IPS-18a (cell line): ENCODE data around the gene WNT10A.

Experiments used
- H3K27ac ChIP-seq: one replicate; pipeline ENCODE4 v1.5.1; 2013; ENCODE audit warnings: low read length
- H3K27me3 ChIP-seq: one replicate; pipeline ENCODE4 v1.6.1; 2013; ENCODE audit warnings: mild to moderate bottlenecking, low read length; ENCODE audit not compliant: control insufficient read depth, insufficient read depth
- H3K36me3 ChIP-seq: one replicate; pipeline ENCODE4 v1.6.1; 2013; ENCODE audit warnings: low read depth, low read length; ENCODE audit not compliant: control insufficient read depth
- H3K4me1 ChIP-seq: one replicate; pipeline ENCODE4 v1.6.1; 2013; ENCODE audit warnings: low read depth, low read length; ENCODE audit not compliant: control insufficient read depth
- H3K4me3 ChIP-seq: one replicate; pipeline ENCODE4 v1.5.1; 2013; ENCODE audit warnings: low read length
- H3K9ac ChIP-seq: one replicate; pipeline ENCODE4 v1.6.1; 2013; ENCODE audit warnings: mild to moderate bottlenecking, low read length, moderate library complexity
- H3K9me3 ChIP-seq: one replicate; pipeline ENCODE4 v1.6.1; 2013; ENCODE audit warnings: low read depth, low read length; ENCODE audit not compliant: control insufficient read depth

The WNT10A gene

GRCh38 chr2:218849721-218850120, 30.9 kb upstream of the WNT10A start:
- peaks cover 21% of the 10 kb centered on the region for H3K27me3 ChIP-seq
- no peak overlapping the region for H3K9ac ChIP-seq

GRCh38 chr2:218850796-218851195, 29.9 kb upstream of the WNT10A start:
- Histone ChIP-seq H3K27me3 (peaks cover 32% of the 10 kb centered on the region), H3K4me3 (no peak overlapping the region), H3K4me1 (peaks cover 8% of the 10 kb centered on the region)

More at GRCh38 chr2:218849721-218850120, 30.9 kb upstream of the WNT10A start:
- no peaks in the 10 kb centered on the region for H3K9me3 ChIP-seq
- no peaks in the 10 kb centered on the region for H3K36me3 ChIP-seq
- no peak overlapping the region for H3K4me3 ChIP-seq
- H3K4me1 ChIP-seq, result peaks cover 4% of the 10 kb centered on the region
- H3K27ac ChIP-seq, result no peak overlapping the region

GRCh38 chr2:218851286-218851685, 29.4 kb upstream of the WNT10A start:
- Histone ChIP-seq H3K27ac (no peak overlapping the region), H3K36me3 (no peaks in the 10 kb centered on the region), H3K9me3 (no peaks in the 10 kb centered on the region), H3K27me3 (peaks cover 37% of the 10 kb centered on the region), H3K4me3 (no peak overlapping the region), H3K9ac (no peak overlapping the region), H3K4me1 (peaks cover 8% of the 10 kb centered on the region)

More at GRCh38 chr2:218850796-218851195, 29.9 kb upstream of the WNT10A start:
- no peak overlapping the region for H3K27ac ChIP-seq
- H3K36me3 ChIP-seq, result no peaks in the 10 kb centered on the region
- no peaks in the 10 kb centered on the region for H3K9me3 ChIP-seq
- H3K9ac ChIP-seq, result no peak overlapping the region

GRCh38 chr2:218852911-218853667, 27.6 kb upstream of the WNT10A start:
- H3K9me3 ChIP-seq, result no peaks in the 10 kb centered on the region
- no peak overlapping the region for H3K27ac ChIP-seq
- H3K4me1 ChIP-seq, result peaks cover 8% of the 10 kb centered on the region
- no peak overlapping the region for H3K4me3 ChIP-seq
- no peaks in the 10 kb centered on the region for H3K36me3 ChIP-seq
- H3K27me3 ChIP-seq, result peaks cover 55% of the 10 kb centered on the region
- H3K9ac ChIP-seq, result no peak overlapping the region

- no peak overlapping the region for H3K9ac ChIP-seq
- no peaks in the 10 kb centered on the region for H3K9me3 ChIP-seq
- H3K27me3 ChIP-seq, result peaks cover 62% of the 10 kb centered on the region
- no peak overlapping the region for H3K27ac ChIP-seq
- peaks cover 8% of the 10 kb centered on the region for H3K4me1 ChIP-seq
- H3K36me3 ChIP-seq, result no peaks in the 10 kb centered on the region
- H3K4me3 ChIP-seq, result no peak overlapping the region
Observed at GRCh38 chr2:218853766-218854165, 26.9 kb upstream of the WNT10A start.

- Histone ChIP-seq H3K4me1 (peaks cover 8% of the 10 kb centered on the region), H3K9ac (no peak overlapping the region), H3K36me3 (no peaks in the 10 kb centered on the region), H3K9me3 (no peaks in the 10 kb centered on the region), H3K27ac (no peak overlapping the region), H3K4me3 (no peak overlapping the region), H3K27me3 (peaks cover 71% of the 10 kb centered on the region)
Observed at GRCh38 chr2:218854860-218855259, 25.8 kb upstream of the WNT10A start.

GRCh38 chr2:218855305-218856166, 25.1 kb upstream of the WNT10A start:
- Histone ChIP-seq H3K36me3 (no peaks in the 10 kb centered on the region), H3K9ac (no peak overlapping the region), H3K27me3 (peaks cover 78% of the 10 kb centered on the region), H3K4me1 (peaks cover 13% of the 10 kb centered on the region), H3K9me3 (no peaks in the 10 kb centered on the region), H3K27ac (no peak overlapping the region), H3K4me3 (no peak overlapping the region)

- Histone ChIP-seq H3K4me1 (peaks cover 13% of the 10 kb centered on the region), H3K27me3 (peaks cover 86% of the 10 kb centered on the region), H3K27ac (no peak overlapping the region), H3K36me3 (no peaks in the 10 kb centered on the region), H3K9ac (no peak overlapping the region), H3K4me3 (no peak overlapping the region), H3K9me3 (no peaks in the 10 kb centered on the region)
Observed at GRCh38 chr2:218856167-218856895, 24.3 kb upstream of the WNT10A start.

- Histone ChIP-seq H3K9ac (no peak overlapping the region), H3K9me3 (no peaks in the 10 kb centered on the region), H3K4me1 (peaks cover 13% of the 10 kb centered on the region), H3K36me3 (no peaks in the 10 kb centered on the region), H3K4me3 (no peak overlapping the region), H3K27ac (no peak overlapping the region), H3K27me3 (peaks cover 91% of the 10 kb centered on the region)
Observed at GRCh38 chr2:218856896-218857243, 23.8 kb upstream of the WNT10A start.

GRCh38 chr2:218857371-218858137, 23.1 kb upstream of the WNT10A start:
- Histone ChIP-seq H3K9ac (no peak overlapping the region), H3K4me1 (peaks cover 13% of the 10 kb centered on the region), H3K27ac (no peak overlapping the region), H3K4me3 (no peak overlapping the region), H3K36me3 (no peaks in the 10 kb centered on the region), H3K27me3 (peaks cover 98% of the 10 kb centered on the region), H3K9me3 (no peaks in the 10 kb centered on the region)

- Histone ChIP-seq H3K36me3 (no peaks in the 10 kb centered on the region), H3K4me3 (no peak overlapping the region), H3K9ac (no peak overlapping the region), H3K4me1 (peaks cover 11% of the 10 kb centered on the region), H3K9me3 (no peaks in the 10 kb centered on the region), H3K27ac (no peak overlapping the region), H3K27me3 (peaks cover 98% of the 10 kb centered on the region)
Observed at GRCh38 chr2:218858138-218858445, 22.6 kb upstream of the WNT10A start.
